ENCODE results near the gene ADGRD2.

- TF ChIP-seq, protein P1, sequence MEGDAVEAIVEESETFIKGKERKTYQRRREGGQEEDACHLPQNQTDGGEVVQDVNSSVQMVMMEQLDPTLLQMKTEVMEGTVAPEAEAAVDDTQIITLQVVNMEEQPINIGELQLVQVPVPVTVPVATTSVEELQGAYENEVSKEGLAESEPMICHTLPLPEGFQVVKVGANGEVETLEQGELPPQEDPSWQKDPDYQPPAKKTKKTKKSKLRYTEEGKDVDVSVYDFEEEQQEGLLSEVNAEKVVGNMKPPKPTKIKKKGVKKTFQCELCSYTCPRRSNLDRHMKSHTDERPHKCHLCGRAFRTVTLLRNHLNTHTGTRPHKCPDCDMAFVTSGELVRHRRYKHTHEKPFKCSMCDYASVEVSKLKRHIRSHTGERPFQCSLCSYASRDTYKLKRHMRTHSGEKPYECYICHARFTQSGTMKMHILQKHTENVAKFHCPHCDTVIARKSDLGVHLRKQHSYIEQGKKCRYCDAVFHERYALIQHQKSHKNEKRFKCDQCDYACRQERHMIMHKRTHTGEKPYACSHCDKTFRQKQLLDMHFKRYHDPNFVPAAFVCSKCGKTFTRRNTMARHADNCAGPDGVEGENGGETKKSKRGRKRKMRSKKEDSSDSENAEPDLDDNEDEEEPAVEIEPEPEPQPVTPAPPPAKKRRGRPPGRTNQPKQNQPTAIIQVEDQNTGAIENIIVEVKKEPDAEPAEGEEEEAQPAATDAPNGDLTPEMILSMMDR (IDR thresholded peaks at IDR 0.05), result no peak
- no peak for TF ChIP-seq POLR2A (IDR thresholded peaks at IDR 0.05)
These were observed 17.9 kb downstream of the ADGRD2 start for GRCh38 chr9:124468061-124468740.
